ENCODE results near the gene RPS8. TPM values are rescaled to one million over a fixed set of nuclear protein-coding genes. Genes with fewer than 3 reads are reported as not detected.
A peak's percentile ranks its signal among the peaks of the same experiment; 100 is the strongest.

The RPS8 gene
- total RNA-seq, 1 donor: 1,221 TPM

DNA sequence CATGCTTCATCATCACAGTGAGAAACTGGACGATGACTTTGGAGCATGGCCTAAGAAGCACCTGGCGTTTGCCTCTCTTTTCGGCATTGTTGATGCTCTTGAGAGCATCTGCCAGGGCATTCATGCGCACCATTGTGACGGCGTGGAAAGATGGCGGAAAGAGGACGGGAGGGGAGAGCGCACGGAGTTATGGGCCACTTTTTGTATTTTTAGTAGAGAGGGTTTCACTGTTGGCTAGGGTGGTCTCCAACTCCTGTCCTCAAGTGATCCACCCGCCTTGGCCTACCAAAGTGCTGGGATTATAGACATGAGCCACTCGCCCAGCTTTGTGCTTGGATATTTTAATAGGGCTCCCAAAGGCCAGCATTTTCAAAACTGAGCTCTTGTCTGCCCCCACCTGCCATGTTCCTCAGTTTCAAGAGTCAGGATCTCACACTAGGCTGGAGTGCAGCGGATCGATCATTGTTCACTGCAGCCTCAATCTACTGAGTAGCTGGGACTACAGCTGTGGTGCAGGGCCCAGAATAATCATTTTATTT lies 5.3 kb downstream of the RPS8 start:
- Histone ChIP-seq H3K27ac (ENCODE audit: low read depth, low read length) (no peak overlapping the region), H3K4me2 (ENCODE audit: insufficient read depth, low read length) (no peak overlapping the region), H3K4me3 (ENCODE audit: insufficient read depth, low read length) (no peak overlapping the region), H3K9me3 (ENCODE audit: low read depth, low read length) (no peaks in the 10 kb centered on the region), H3K79me2 (ENCODE audit: insufficient read depth, low read length) (peaks cover 30% of the 10 kb centered on the region), H3K27me3 (ENCODE audit: insufficient read depth, low read length) (no peaks in the 10 kb centered on the region), H3K4me1 (ENCODE audit: insufficient read depth, low read length) (peaks cover 31% of the 10 kb centered on the region), H4K20me1 (ENCODE audit: insufficient read depth, low read length) (peaks cover 35% of the 10 kb centered on the region), H2AFZ (ENCODE audit: low read length) (no peak overlapping the region), H3K36me3 (ENCODE audit: insufficient read depth, low read length) (peaks cover 47% of the 10 kb centered on the region)
- DNase-seq (ENCODE audit: insufficient read length, low spot score, missing footprints): no peak
- TF ChIP-seq, protein P1, sequence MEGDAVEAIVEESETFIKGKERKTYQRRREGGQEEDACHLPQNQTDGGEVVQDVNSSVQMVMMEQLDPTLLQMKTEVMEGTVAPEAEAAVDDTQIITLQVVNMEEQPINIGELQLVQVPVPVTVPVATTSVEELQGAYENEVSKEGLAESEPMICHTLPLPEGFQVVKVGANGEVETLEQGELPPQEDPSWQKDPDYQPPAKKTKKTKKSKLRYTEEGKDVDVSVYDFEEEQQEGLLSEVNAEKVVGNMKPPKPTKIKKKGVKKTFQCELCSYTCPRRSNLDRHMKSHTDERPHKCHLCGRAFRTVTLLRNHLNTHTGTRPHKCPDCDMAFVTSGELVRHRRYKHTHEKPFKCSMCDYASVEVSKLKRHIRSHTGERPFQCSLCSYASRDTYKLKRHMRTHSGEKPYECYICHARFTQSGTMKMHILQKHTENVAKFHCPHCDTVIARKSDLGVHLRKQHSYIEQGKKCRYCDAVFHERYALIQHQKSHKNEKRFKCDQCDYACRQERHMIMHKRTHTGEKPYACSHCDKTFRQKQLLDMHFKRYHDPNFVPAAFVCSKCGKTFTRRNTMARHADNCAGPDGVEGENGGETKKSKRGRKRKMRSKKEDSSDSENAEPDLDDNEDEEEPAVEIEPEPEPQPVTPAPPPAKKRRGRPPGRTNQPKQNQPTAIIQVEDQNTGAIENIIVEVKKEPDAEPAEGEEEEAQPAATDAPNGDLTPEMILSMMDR (IDR thresholded peaks at IDR 0.05; ENCODE audit: extremely low read depth, low read depth, low read length): no peak

DNA sequence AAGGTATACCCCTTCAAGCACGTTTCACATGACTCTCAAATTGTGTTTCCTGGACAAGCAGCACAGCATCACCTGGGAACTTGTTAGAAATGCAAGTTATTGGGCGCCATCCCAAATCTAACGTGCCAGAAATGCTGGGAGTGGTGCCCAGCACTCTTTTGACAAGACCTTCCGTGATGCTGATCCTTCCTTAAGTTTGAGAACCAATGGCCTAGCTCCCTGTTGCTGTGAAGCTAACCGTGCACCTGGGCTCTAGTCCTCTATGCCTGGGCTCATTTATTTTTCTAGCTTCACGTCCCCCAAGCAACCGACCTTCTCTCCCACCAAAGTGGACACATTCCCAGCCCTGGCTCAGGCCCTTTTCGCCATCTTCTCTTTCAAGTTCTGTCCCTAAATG lies 8.4 kb downstream of the RPS8 start:
- peaks cover 20% of the 10 kb centered on the region for H3K36me3 ChIP-seq (ENCODE audit: insufficient read depth, low read length)
- peaks cover 18% of the 10 kb centered on the region for H3K4me1 ChIP-seq (ENCODE audit: insufficient read depth, low read length)
- H3K4me2 ChIP-seq (ENCODE audit: insufficient read depth, low read length): peak overlapping the region; percentile 78
- peaks cover 2% of the 10 kb centered on the region for H3K79me2 ChIP-seq (ENCODE audit: insufficient read depth, low read length)
- TF ChIP-seq, protein P1 (IDR thresholded peaks at IDR 0.05; ENCODE audit: extremely low read depth, low read depth, low read length): no peak
- peak overlapping the region; percentile 2 for H2AFZ ChIP-seq (ENCODE audit: low read length)
- DNase-seq (ENCODE audit: insufficient read length, low spot score, missing footprints): peak; percentile 79
- H3K9me3 ChIP-seq (ENCODE audit: low read depth, low read length): no peaks in the 10 kb centered on the region
- peak overlapping the region; percentile 65 for H3K4me3 ChIP-seq (ENCODE audit: insufficient read depth, low read length)
- H4K20me1 ChIP-seq (ENCODE audit: insufficient read depth, low read length): peaks cover 5% of the 10 kb centered on the region
- no peaks in the 10 kb centered on the region for H3K27me3 ChIP-seq (ENCODE audit: insufficient read depth, low read length)
- H3K27ac ChIP-seq (ENCODE audit: low read depth, low read length): no peak overlapping the region

DNA sequence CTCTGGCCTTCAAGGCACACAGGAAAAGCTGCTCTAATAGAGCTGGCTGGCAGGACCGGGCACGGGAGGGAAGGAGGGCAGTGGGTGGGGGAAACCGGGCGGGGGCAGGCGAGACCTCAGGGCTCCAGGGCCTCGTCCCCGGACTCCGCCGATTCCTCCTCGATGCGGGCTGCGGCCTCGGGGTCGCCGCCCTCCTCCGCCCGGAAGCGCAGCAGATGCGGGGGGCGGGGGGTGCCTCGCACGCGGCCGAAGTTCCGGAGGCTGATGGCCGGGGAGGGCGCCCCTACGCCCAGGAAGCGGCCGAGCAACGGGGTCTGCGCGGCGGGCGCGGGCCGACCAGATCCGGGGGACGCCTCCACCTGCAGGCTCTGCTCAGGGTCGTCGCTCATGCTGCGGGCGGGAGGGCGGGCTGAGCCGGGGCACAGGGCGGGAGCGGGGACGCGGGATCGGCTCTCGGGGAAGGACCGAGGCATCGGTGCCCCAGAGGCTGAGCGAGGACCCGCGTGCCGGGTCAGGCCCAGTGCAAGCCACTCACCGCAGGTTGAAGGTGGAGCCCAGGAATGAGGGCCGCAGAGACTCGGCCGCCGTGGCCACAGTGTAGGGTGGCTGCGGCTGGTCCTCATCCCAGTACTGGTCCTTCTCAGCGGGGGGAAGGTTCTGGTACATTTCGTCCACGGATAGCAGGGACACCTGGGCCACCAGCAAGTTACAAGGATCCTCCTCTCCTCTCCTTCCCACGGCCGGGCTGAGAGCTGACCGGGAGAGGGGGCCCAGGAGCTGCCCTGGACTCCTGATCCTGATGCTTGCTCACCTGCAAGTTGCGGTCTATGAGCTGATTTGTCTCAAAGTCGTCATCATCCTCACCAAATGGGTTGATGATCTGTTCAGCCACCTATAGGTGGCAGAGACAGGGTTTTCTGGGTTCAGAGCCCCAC lies 9.0 kb downstream of the RPS8 start:
- H3K4me1 ChIP-seq (ENCODE audit: insufficient read depth, low read length): peaks cover 18% of the 10 kb centered on the region
- peak overlapping the region; percentile 76 for H2AFZ ChIP-seq (ENCODE audit: low read length)

More for the DNA sequence above, 9.0 kb downstream of the RPS8 start:
- Histone ChIP-seq H3K9me3 (ENCODE audit: low read depth, low read length) (no peaks in the 10 kb centered on the region), H4K20me1 (ENCODE audit: insufficient read depth, low read length) (no peaks in the 10 kb centered on the region), H3K27me3 (ENCODE audit: insufficient read depth, low read length) (no peaks in the 10 kb centered on the region), H3K79me2 (ENCODE audit: insufficient read depth, low read length) (no peaks in the 10 kb centered on the region), H3K27ac (ENCODE audit: low read depth, low read length) (no peak overlapping the region), H3K36me3 (ENCODE audit: insufficient read depth, low read length) (peaks cover 14% of the 10 kb centered on the region), H3K4me3 (ENCODE audit: insufficient read depth, low read length) (peak overlapping the region; percentile 65), H3K4me2 (ENCODE audit: insufficient read depth, low read length) (peak overlapping the region; percentile 78)
- TF ChIP-seq, protein P1 (IDR thresholded peaks at IDR 0.05; ENCODE audit: extremely low read depth, low read depth, low read length): peak; percentile 12
- DNase-seq (ENCODE audit: insufficient read length, low spot score, missing footprints): peak; percentile 89

All from osteoblast (primary cell).